GM23338 (cell line): Measurements from ENCODE around the gene GSG1.

Experiments
- CREB1 ChIP-seq: fragments of 250-450 bp; sonication (Bioruptor Pico); IDR thresholded peaks from 2 replicates; pipeline ENCODE4 v1.5.0; 2020; ENCODE audit warnings: low read depth, mild to moderate bottlenecking, moderate library complexity
- CTCF ChIP-seq, 2 experiments: fragments of 200-600 bp in 1 of 2; sonication (generic) in 1 of 2; conservative IDR thresholded peaks; 2 replicates each; pipeline versions ENCODE4 v1.5.1 to v1.6.1; 2016 to 2017; ENCODE audit warnings: antibody characterized with exemption in 2 of 2, low read depth in 2 of 2, mild to moderate bottlenecking in 2 of 2, moderate library complexity in 1 of 2
- EZH2 ChIP-seq: fragments of 200-600 bp; sonication (generic); IDR thresholded peaks from one replicate; pipeline ENCODE4 v1.8.0; 2017; ENCODE audit warnings: antibody characterized with exemption, mild to moderate bottlenecking, low read depth; ENCODE audit not compliant: unreplicated experiment
- EZH2phosphoT487 ChIP-seq: fragments of 200-600 bp; sonication (generic); IDR thresholded peaks from one replicate; pipeline ENCODE4 v1.8.1; 2018; ENCODE audit warnings: antibody characterized with exemption; ENCODE audit not compliant: unreplicated experiment
- JUNB ChIP-seq: IDR thresholded peaks from one replicate; pipeline ENCODE4 v1.6.1; 2016; ENCODE audit warnings: antibody characterized with exemption; ENCODE audit not compliant: unreplicated experiment
- NANOG ChIP-seq: IDR thresholded peaks from 2 replicates; pipeline ENCODE4 v1.6.1; 2016; ENCODE audit warnings: antibody characterized with exemption, borderline replicate concordance
- POLR2AphosphoS5 ChIP-seq: IDR thresholded peaks from 2 replicates; pipeline ENCODE4 v1.6.1; 2016; ENCODE audit warnings: antibody characterized with exemption, low read depth
- REST ChIP-seq: IDR thresholded peaks from one replicate; pipeline ENCODE4 v1.6.1; 2018; ENCODE audit warnings: antibody characterized with exemption; ENCODE audit not compliant: unreplicated experiment
- STAT1 ChIP-seq: IDR thresholded peaks from one replicate; pipeline ENCODE4 v1.6.1; 2016; ENCODE audit warnings: antibody characterized with exemption; ENCODE audit not compliant: unreplicated experiment
- ZNF114 ChIP-seq: fragments of 250-450 bp; sonication (Bioruptor Pico); IDR thresholded peaks from 2 replicates; pipeline ENCODE4 v1.5.0; 2020; ENCODE audit warnings: mild to moderate bottlenecking, moderate library complexity
- ZNF331 ChIP-seq: fragments of 250-450 bp; sonication (Bioruptor Pico); IDR thresholded peaks from 2 replicates; pipeline ENCODE4 v1.5.0; 2020; ENCODE audit warnings: low read depth, mild to moderate bottlenecking, moderate library complexity
- ZNF462 ChIP-seq: fragments of 250-450 bp; sonication (Bioruptor Pico); IDR thresholded peaks from 2 replicates; pipeline ENCODE4 v1.5.0; 2020; ENCODE audit warnings: mild to moderate bottlenecking, moderate library complexity
- TF ChIP-seq, protein P1 (sequence below): IDR thresholded peaks from 2 replicates; pipeline ENCODE4 v1.6.1; 2016; ENCODE audit warnings: antibody characterized with exemption

DNA sequence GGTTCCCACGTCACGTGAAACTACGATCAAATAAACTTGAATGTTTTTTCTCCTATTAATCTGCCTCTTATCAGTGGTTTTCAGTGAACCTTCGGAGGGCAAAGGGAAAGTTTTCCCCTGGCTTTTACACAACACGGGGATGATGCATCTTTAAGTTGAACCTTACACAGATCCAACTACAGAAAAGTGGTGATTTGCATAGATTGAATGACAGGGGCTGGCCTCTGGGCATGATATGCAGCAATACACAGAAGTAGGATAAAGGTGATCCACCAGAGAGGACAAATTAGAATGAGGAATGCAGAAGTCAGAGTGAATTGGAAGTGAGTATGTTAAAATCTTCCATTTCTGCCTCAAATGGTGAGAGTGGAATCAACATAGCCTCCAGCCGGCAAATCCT is 11.6 kb downstream of the GSG1 start:
- TF ChIP-seq CTCF (conservative IDR thresholded peaks at IDR 0.05; ENCODE audit: low read depth in 2 of 2) (no peak), EZH2phosphoT487 (no peak), POLR2AphosphoS5 (no peak), REST (no peak), CREB1 (CRISPR knock-in tag) (no peak), EZH2 (no peak), JUNB (no peak), ZNF114 (CRISPR knock-in tag) (no peak), STAT1 (no peak), ZNF462 (CRISPR knock-in tag) (no peak), ZNF331 (CRISPR knock-in tag) (no peak), NANOG (no peak)
- TF ChIP-seq, protein P1, sequence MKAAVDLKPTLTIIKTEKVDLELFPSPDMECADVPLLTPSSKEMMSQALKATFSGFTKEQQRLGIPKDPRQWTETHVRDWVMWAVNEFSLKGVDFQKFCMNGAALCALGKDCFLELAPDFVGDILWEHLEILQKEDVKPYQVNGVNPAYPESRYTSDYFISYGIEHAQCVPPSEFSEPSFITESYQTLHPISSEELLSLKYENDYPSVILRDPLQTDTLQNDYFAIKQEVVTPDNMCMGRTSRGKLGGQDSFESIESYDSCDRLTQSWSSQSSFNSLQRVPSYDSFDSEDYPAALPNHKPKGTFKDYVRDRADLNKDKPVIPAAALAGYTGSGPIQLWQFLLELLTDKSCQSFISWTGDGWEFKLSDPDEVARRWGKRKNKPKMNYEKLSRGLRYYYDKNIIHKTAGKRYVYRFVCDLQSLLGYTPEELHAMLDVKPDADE: no peak
